Measurements from ENCODE around the gene GPR52.

DNA sequence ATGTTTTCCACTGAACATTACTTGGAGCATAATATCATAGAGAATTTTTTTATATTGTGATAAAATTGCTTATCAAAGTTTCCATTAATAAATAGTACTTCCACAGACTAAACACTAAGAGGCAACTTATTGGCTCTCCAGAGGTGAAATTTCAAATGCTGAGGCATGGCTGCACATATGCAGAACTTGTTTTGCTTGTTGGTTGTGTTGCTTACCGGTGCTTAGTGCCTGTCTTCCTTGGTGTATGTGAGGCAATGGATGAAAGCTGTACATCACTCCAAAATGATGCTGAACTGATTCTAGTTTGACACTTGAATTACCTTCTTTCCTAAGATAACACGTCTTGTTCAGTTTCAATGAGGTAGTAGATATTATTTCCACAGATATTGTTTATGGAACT is 29.8 kb upstream of the GPR52 start:
- TF ChIP-seq, protein P1, sequence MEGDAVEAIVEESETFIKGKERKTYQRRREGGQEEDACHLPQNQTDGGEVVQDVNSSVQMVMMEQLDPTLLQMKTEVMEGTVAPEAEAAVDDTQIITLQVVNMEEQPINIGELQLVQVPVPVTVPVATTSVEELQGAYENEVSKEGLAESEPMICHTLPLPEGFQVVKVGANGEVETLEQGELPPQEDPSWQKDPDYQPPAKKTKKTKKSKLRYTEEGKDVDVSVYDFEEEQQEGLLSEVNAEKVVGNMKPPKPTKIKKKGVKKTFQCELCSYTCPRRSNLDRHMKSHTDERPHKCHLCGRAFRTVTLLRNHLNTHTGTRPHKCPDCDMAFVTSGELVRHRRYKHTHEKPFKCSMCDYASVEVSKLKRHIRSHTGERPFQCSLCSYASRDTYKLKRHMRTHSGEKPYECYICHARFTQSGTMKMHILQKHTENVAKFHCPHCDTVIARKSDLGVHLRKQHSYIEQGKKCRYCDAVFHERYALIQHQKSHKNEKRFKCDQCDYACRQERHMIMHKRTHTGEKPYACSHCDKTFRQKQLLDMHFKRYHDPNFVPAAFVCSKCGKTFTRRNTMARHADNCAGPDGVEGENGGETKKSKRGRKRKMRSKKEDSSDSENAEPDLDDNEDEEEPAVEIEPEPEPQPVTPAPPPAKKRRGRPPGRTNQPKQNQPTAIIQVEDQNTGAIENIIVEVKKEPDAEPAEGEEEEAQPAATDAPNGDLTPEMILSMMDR (conservative IDR thresholded peaks at IDR 0.05; ENCODE audit: low read depth, low read length), result no peak
- TF ChIP-seq EZH2 (IDR thresholded peaks at IDR 0.05; ENCODE audit: borderline replicate concordance, low read depth, low read length, poor library complexity, severe bottlenecking), result no peak

All from A673 (cell line).